Measurements from ENCODE around the gene RFNG.

GRCh38 chr17:82078433-82078832, 26.8 kb upstream of the RFNG start:
- TF ChIP-seq CTCF (conservative IDR thresholded peaks at IDR 0.05; ENCODE audit: low read depth, low read length) (no peak), EZH2 (IDR thresholded peaks at IDR 0.05; ENCODE audit: low read length, unreplicated experiment) (no peak)
